Measurements from ENCODE around the gene CUL9. TPM values are rescaled to one million over a fixed set of nuclear protein-coding genes. Genes with fewer than 3 reads are reported as not detected.

CUL9 gene
- total RNA-seq, 1 donor from 2014 or later = 49.5 TPM

DNA sequence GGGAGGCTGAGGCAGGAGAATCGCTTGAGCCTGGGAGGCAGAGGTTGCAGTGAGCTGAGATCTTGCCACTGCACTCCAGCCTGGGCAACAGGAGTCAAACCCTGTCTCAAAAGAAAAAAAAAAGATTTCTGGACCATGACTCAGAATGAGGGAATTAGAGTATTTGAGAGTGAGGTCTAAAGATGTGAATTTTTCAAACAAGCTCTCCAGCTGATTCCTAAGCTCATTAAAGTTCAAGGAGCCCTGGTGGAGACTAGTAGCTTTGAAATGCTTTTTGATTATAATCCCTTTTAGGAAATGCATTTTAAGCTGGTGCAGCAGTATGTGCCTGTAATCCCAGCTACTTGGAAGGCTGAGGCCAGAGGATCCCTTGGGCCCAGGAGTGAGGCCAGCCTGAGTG lies 32.7 kb upstream of the CUL9 start:
- DNase-seq (ENCODE audit: extremely low spot score, unreplicated experiment) = no peak
- Mint-ChIP-seq H3K36me3 (peaks cover 10% of the 10 kb centered on the region), H3K4me1 (ENCODE audit: unreplicated experiment) (peaks cover 3% of the 10 kb centered on the region), H3K9me3 (no peaks in the 10 kb centered on the region), H3K27ac (no peak overlapping the region), H3K27me3 (no peaks in the 10 kb centered on the region), H3K4me3 (no peak overlapping the region)
- TF ChIP-seq CTCF (conservative IDR thresholded peaks at IDR 0.05) = no peak

- H3K27ac Mint-ChIP-seq = peak overlapping the region; percentile 67
- H3K27me3 Mint-ChIP-seq = no peaks in the 10 kb centered on the region
- H3K4me3 Mint-ChIP-seq = no peak overlapping the region
- TF ChIP-seq CTCF (conservative IDR thresholded peaks at IDR 0.05) = no peak
- no peak for DNase-seq (ENCODE audit: extremely low spot score, unreplicated experiment)
- peaks cover 3% of the 10 kb centered on the region for H3K4me1 Mint-ChIP-seq (ENCODE audit: unreplicated experiment)
- peaks cover 10% of the 10 kb centered on the region for H3K36me3 Mint-ChIP-seq
- H3K9me3 Mint-ChIP-seq = no peaks in the 10 kb centered on the region
These were observed 31.8 kb upstream of the CUL9 start for GRCh38 chr6:43150051-43150751.

- no peak for DNase-seq (ENCODE audit: extremely low spot score, unreplicated experiment)
- Mint-ChIP-seq H3K36me3 (no peaks in the 10 kb centered on the region), H3K4me1 (ENCODE audit: unreplicated experiment) (no peaks in the 10 kb centered on the region), H3K9me3 (no peaks in the 10 kb centered on the region), H3K27me3 (no peaks in the 10 kb centered on the region), H3K27ac (no peak overlapping the region), H3K4me3 (no peak overlapping the region)
- no peak for TF ChIP-seq CTCF (conservative IDR thresholded peaks at IDR 0.05)
These were observed 22.4 kb upstream of the CUL9 start for GRCh38 chr6:43159599-43159998.

GRCh38 chr6:43163899-43164298 lies 18.1 kb upstream of the CUL9 start:
- H3K27me3 Mint-ChIP-seq = no peaks in the 10 kb centered on the region
- DNase-seq (ENCODE audit: extremely low spot score, unreplicated experiment) = no peak
- no peak overlapping the region for H3K4me3 Mint-ChIP-seq
- no peaks in the 10 kb centered on the region for H3K36me3 Mint-ChIP-seq
- no peaks in the 10 kb centered on the region for H3K9me3 Mint-ChIP-seq
- no peak overlapping the region for H3K27ac Mint-ChIP-seq
- peaks cover 7% of the 10 kb centered on the region for H3K4me1 Mint-ChIP-seq (ENCODE audit: unreplicated experiment)
- no peak for TF ChIP-seq CTCF (conservative IDR thresholded peaks at IDR 0.05)

DNA sequence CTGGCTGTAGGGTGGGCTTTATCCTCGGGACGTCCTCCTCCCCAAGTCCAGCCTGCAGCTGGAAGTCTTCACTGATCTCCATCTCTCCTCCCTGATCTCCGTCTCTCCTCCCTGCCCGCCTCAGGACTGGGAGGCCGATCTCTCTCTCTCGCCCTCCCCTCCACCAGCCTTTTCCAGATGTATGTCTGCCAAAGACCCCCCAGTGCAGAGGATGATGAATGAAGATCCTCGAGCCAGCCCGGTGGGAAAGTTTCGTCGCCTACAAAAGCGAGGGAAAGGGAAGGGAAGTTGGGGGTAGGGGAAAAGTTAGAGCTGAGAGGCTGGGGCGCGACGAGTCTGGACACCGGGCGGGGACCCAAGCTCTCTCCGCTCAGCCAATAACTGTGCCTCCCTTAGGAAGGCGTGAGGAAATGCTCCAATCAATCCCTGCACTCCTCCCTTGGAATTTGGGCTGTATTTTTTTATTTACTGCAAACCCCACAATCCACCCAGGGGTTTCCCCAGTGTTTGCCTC lies 11.5 kb upstream of the CUL9 start:
- no peak for DNase-seq (ENCODE audit: extremely low spot score, unreplicated experiment)
- Mint-ChIP-seq H3K27me3 (no peaks in the 10 kb centered on the region), H3K4me1 (ENCODE audit: unreplicated experiment) (peaks cover 32% of the 10 kb centered on the region), H3K36me3 (no peaks in the 10 kb centered on the region), H3K9me3 (no peaks in the 10 kb centered on the region), H3K27ac (peak overlapping the region; percentile 97), H3K4me3 (peak overlapping the region; percentile 93)
- no peak for TF ChIP-seq CTCF (conservative IDR thresholded peaks at IDR 0.05)
